OCI-LY1 (cell line): ENCODE measurements around the gene RAB3D.

Experiments used
- EZH2 ChIP-seq: fragments of 200-600 bp; sonication (generic), shearing (Covaris generic); IDR thresholded peaks from 2 replicates; pipeline ENCODE4 v1.8.0; 2017; ENCODE audit warnings: borderline replicate concordance, mixed run types, mild to moderate bottlenecking, antibody characterized with exemption, low read length, moderate library complexity, mixed read lengths
- TF ChIP-seq, protein P1 (sequence below): fragments of 200-600 bp; sonication (generic), shearing (Covaris generic); IDR thresholded peaks from 2 replicates; pipeline ENCODE4 v1.5.1; 2017; ENCODE audit warnings: mild to moderate bottlenecking, antibody characterized with exemption, low read length, moderate library complexity, mixed read lengths

- TF ChIP-seq, protein P1, sequence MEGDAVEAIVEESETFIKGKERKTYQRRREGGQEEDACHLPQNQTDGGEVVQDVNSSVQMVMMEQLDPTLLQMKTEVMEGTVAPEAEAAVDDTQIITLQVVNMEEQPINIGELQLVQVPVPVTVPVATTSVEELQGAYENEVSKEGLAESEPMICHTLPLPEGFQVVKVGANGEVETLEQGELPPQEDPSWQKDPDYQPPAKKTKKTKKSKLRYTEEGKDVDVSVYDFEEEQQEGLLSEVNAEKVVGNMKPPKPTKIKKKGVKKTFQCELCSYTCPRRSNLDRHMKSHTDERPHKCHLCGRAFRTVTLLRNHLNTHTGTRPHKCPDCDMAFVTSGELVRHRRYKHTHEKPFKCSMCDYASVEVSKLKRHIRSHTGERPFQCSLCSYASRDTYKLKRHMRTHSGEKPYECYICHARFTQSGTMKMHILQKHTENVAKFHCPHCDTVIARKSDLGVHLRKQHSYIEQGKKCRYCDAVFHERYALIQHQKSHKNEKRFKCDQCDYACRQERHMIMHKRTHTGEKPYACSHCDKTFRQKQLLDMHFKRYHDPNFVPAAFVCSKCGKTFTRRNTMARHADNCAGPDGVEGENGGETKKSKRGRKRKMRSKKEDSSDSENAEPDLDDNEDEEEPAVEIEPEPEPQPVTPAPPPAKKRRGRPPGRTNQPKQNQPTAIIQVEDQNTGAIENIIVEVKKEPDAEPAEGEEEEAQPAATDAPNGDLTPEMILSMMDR, result no peak
- TF ChIP-seq EZH2, result no peak
Measured at GRCh38 chr19:11330127-11330526, 9.3 kb downstream of the RAB3D start.
